Mesothelial cell of epicardium (in vitro differentiated cells): Measurements from ENCODE around the gene CDK2. TPM values are rescaled to one million over a fixed set of nuclear protein-coding genes. Genes with fewer than 3 reads are reported as not detected.

Experiments
- DNase-seq, 2 experiments: peaks; one replicate each; pipeline ENCODE4 v3.0.0; 2021; ENCODE audit warnings: low spot score in 2 of 2; ENCODE audit not compliant: unreplicated experiment in 2 of 2
- H3K27ac Mint-ChIP-seq: 2 replicates; pipeline ENCODE4 v1.8.0; 2021; ENCODE audit warnings: mixed read lengths
- H3K27me3 Mint-ChIP-seq: 2 replicates; pipeline ENCODE4 v1.8.0; 2021; ENCODE audit warnings: low read depth, mixed read lengths
- H3K36me3 Mint-ChIP-seq: 2 replicates; pipeline ENCODE4 v1.8.0; 2021; ENCODE audit warnings: mixed read lengths
- H3K4me1 Mint-ChIP-seq: 2 replicates; pipeline ENCODE4 v1.8.0; 2021; ENCODE audit warnings: mixed read lengths
- H3K4me3 Mint-ChIP-seq: 2 replicates; pipeline ENCODE4 v1.8.0; 2021; ENCODE audit warnings: mild to moderate bottlenecking, moderate library complexity, mixed read lengths
- H3K9me3 Mint-ChIP-seq: 2 replicates; pipeline ENCODE4 v1.8.0; 2021; ENCODE audit warnings: mixed read lengths
- total RNA-seq: library from RNA; stranded (reverse); gene quantifications from 3 replicates; pipeline ENCODE4 v1.2.1, GENCODE V29; 2021
- TF ChIP-seq, protein P1 (sequence below): fragments of 200-600 bp; sonication (generic); IDR thresholded peaks from one replicate; pipeline ENCODE4 v1.5.0; 2021; ENCODE audit warnings: antibody characterized with exemption; ENCODE audit not compliant: unreplicated experiment

CDK2 gene
- total RNA-seq, 1 donor from 2014 or later, result 52.4 TPM

DNA sequence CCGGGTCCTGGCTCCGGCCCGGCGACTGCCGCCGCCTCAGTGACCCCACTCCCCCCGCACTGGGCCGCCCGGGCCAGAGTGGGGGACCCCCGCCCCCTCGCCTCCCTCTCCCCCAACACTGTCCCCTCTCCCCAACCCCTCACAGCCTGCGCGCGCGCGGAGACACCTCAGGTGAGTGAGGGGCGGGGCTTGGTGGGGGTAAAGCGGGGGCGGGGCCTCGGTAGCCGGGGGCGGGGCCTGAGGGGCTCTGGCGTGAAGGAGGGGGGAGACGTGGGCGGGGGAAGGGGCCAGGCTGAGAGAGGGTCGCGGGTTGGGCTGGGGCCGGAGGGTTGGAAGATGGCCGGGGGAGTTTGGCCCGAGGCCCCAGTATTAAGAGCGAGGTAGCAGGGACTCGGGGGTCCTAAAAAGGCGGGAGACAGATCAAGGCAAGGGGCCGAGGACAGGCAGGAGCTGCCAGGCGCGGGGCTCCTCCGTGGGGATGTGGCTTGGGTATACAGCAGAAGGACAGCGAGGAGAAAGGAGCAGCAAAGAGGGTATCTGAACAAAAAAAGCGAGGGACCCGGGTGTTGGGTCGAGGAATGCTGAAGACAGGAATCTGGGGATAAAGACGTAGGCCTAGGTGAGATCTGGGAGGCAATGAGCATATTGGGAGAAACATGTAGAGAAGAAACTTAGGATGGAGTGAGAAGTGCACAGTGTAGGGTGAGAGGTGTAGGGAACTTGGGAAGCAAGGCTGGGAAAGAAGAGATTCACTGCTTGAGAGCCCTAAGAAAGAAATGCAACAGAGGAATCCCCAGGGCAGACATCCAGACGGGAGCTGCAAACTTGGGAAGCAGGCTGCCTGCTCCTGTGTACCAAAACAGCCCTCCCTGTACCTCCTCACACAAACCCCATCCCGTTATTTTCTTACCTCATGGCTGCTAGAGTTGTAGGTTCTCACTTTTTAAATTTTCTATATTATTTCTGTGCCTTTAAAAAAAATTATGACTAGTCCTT is 41.2 kb downstream of the CDK2 start:
- no peaks in the 10 kb centered on the region for H3K9me3 Mint-ChIP-seq
- TF ChIP-seq, protein P1, sequence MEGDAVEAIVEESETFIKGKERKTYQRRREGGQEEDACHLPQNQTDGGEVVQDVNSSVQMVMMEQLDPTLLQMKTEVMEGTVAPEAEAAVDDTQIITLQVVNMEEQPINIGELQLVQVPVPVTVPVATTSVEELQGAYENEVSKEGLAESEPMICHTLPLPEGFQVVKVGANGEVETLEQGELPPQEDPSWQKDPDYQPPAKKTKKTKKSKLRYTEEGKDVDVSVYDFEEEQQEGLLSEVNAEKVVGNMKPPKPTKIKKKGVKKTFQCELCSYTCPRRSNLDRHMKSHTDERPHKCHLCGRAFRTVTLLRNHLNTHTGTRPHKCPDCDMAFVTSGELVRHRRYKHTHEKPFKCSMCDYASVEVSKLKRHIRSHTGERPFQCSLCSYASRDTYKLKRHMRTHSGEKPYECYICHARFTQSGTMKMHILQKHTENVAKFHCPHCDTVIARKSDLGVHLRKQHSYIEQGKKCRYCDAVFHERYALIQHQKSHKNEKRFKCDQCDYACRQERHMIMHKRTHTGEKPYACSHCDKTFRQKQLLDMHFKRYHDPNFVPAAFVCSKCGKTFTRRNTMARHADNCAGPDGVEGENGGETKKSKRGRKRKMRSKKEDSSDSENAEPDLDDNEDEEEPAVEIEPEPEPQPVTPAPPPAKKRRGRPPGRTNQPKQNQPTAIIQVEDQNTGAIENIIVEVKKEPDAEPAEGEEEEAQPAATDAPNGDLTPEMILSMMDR, result no peak
- H3K4me1 Mint-ChIP-seq, result peaks cover 31% of the 10 kb centered on the region
- H3K27ac Mint-ChIP-seq, result peak overlapping the region; percentile 94
- H3K36me3 Mint-ChIP-seq, result peaks cover 14% of the 10 kb centered on the region
- peak; percentile 77 to 78 for DNase-seq
- no peaks in the 10 kb centered on the region for H3K27me3 Mint-ChIP-seq
- peak overlapping the region; percentile 72 for H3K4me3 Mint-ChIP-seq

DNA sequence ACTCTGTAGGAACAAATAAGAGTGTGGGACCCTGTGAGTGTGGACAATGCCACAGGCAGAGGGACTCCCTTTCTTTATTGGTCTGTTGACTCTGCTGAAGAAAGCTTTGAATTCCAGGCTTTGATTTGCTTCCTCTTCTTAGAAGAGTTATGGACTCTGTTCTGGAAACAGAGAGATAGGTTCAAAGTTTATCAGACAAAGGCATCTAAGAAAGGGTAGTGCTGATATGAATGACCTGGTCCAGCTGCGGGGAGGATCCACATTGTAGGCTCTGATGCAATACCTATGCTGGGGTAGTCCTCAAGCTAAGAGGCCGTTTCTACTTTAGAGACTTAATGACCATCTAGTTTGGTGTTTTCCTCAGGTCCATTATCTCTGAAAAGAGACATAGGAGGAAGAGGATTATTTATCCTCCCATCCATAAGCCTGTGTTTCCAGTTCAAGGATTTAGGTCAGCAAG is 43.5 kb downstream of the CDK2 start:
- no peaks in the 10 kb centered on the region for H3K27me3 Mint-ChIP-seq
- H3K4me3 Mint-ChIP-seq, result no peak overlapping the region
- H3K9me3 Mint-ChIP-seq, result no peaks in the 10 kb centered on the region
- H3K36me3 Mint-ChIP-seq, result no peaks in the 10 kb centered on the region
- no peak for DNase-seq
- H3K4me1 Mint-ChIP-seq, result peaks cover 43% of the 10 kb centered on the region
- TF ChIP-seq, protein P1, result no peak
- no peak overlapping the region for H3K27ac Mint-ChIP-seq

DNA sequence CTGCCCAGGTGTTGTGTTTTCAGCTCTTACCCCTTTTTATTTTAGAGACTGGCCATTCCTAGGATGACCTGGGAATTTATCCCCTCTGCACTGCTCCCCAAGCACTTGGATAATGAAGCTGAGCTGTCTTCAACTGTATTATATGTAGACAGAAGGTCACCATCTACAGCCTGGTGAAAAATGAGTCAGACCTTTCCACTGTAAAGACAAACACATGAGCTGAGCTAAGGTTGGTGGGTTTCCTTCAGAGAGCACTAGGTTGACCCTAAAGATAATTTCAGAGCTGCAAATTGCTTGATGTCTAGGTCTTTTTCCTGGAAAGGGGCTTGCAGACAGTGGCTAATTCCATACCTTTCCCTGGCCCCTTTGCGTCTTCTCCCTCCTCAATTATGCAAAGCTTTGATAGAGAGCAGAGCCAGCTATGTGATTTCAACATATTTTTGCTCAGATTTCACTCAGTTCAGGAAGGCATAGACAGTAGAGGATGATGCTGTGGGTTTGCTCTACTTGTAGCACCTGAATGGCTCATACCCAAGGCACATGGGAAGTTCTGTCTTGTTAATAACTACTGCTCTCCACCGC is 45.0 kb downstream of the CDK2 start:
- H3K27me3 Mint-ChIP-seq, result no peaks in the 10 kb centered on the region
- H3K27ac Mint-ChIP-seq, result no peak overlapping the region
- TF ChIP-seq, protein P1, result no peak
- H3K4me3 Mint-ChIP-seq, result no peak overlapping the region
- no peaks in the 10 kb centered on the region for H3K9me3 Mint-ChIP-seq
- no peak for DNase-seq
- peaks cover 54% of the 10 kb centered on the region for H3K4me1 Mint-ChIP-seq
- H3K36me3 Mint-ChIP-seq, result no peaks in the 10 kb centered on the region

DNA sequence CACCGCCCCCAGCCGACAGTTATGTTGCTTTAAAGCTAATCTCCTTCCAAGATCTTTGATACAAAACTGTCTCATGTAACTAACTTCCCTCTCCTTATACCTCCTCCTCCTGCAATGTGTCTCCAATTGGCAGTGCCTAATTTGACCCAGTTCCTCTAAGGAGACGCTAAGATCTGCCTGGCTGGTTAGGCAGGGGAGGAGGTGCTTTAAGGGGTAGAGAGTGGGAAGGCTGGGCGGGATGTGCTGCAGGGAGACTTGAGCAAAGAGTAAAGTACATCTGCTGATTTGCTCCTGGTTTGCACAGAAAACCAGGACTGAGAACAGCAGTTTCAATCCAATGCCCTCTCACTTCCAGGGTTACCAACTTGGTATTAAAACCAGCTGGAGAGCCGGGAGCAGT is 46.9 kb downstream of the CDK2 start:
- no peak for DNase-seq
- Mint-ChIP-seq H3K4me3 (no peak overlapping the region), H3K36me3 (peaks cover 6% of the 10 kb centered on the region), H3K27me3 (no peaks in the 10 kb centered on the region), H3K27ac (peak overlapping the region; percentile 83), H3K4me1 (peaks cover 43% of the 10 kb centered on the region), H3K9me3 (no peaks in the 10 kb centered on the region)
- TF ChIP-seq, protein P1, result no peak

DNA sequence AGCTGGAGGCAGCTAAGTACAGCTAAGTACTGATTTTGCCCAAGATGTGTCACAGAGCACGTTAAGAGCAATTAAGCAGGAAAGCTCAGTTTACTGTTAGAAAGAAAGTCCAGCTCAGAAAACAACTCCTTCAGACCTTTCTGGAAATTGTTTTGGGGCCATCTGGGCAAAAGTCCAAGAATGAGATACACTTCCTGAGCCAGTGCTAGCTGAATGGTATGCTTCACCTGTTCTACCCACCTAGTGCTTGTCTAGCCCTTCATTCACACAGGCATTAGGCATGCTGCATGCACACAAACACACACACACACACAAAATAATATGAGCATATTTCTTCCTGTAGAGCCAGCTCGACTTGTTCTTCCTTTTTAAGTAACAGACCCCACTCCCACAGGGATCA is 47.6 kb downstream of the CDK2 start:
- Mint-ChIP-seq H3K27me3 (no peaks in the 10 kb centered on the region), H3K9me3 (no peaks in the 10 kb centered on the region), H3K36me3 (peaks cover 6% of the 10 kb centered on the region), H3K4me3 (no peak overlapping the region), H3K4me1 (peaks cover 40% of the 10 kb centered on the region), H3K27ac (peak overlapping the region; percentile 88)
- TF ChIP-seq, protein P1, result no peak
- no peak for DNase-seq
